ENCODE data around the gene DOLPP1. TPM values are rescaled to one million over a fixed set of nuclear protein-coding genes. Genes with fewer than 3 reads are reported as not detected.

The DOLPP1 gene
- total and polyA plus RNA-seq, 2 of the 8 experiments (the other 6 are each of a cell fraction or from before 2014, with no cell fraction given): 36.0 to 45.3 TPM

- Histone ChIP-seq H4K8ac (ENCODE audit: extremely low read depth, insufficient read depth, low read length) (no peak overlapping the region), H4K5ac (ENCODE audit: insufficient read length, low read depth, low read length) (no peak overlapping the region), H4K20me1 (replicated peaks in 1 of 2; ENCODE audit: control insufficient read depth in 1 of 2, insufficient read depth in 2 of 2, low read length in 2 of 2) (peaks cover 0 to 6% of the 10 kb centered on the region in 2 experiments), H3K4me1 (replicated peaks in 1 of 4; ENCODE audit: control insufficient read depth in 3 of 4, insufficient read depth in 4 of 4, low read length in 3 of 4) (no peaks in the 10 kb centered on the region), H3K9me3 (ENCODE audit: insufficient read depth in 2 of 2, low read depth in 1 of 2, low read length in 1 of 2) (no peaks in the 10 kb centered on the region), H3K18ac (ENCODE audit: extremely low read depth, low read length) (no peak overlapping the region), H2BK5ac (ENCODE audit: low read depth, low read length) (no peak overlapping the region), H2AK5ac (ENCODE audit: low read depth, low read length) (no peak overlapping the region), H3K4me2 (ENCODE audit: insufficient read depth in 1 of 2, low read depth in 2 of 2, low read length in 2 of 2) (no peak overlapping the region), H3K14ac (ENCODE audit: insufficient read length) (no peak overlapping the region), H2BK20ac (ENCODE audit: low read length) (no peak overlapping the region), H3K36me3 (ENCODE audit: control insufficient read depth in 2 of 4, insufficient read depth in 4 of 4, low read length in 3 of 4) (peaks cover 7 to 29% (median 13%) of the 10 kb centered on the region in 4 experiments; a peak in 5 of 8 replicates), H3K4ac (replicated peaks; ENCODE audit: insufficient read length, low read depth, low read length) (no peak overlapping the region), H2AFZ (ENCODE audit: low read length) (no peak overlapping the region), H3K79me2 (ENCODE audit: control insufficient read depth in 1 of 2, insufficient read depth in 2 of 2, low read length in 2 of 2) (peaks cover 3 to 56% of the 10 kb centered on the region in 2 experiments; a peak in 3 of 4 replicates), H3K23ac (ENCODE audit: insufficient read length) (no peak overlapping the region), H2BK15ac (ENCODE audit: low read length) (no peak overlapping the region), H3K56ac (replicated peaks; ENCODE audit: insufficient read length, low read depth, low read length) (no peak overlapping the region), H2BK120ac (replicated peaks; ENCODE audit: low read depth, low read length) (no peak overlapping the region), H4K91ac (replicated peaks; ENCODE audit: insufficient read length, low read length) (no peak overlapping the region), H3K23me2 (ENCODE audit: low read depth, low read length) (no peaks in the 10 kb centered on the region), H3K27ac (ENCODE audit: low read depth, low read length) (no peak overlapping the region), H3K4me3 (ENCODE audit: extremely low read depth in 1 of 4, insufficient read depth in 2 of 4, low read depth in 3 of 4, low read length in 4 of 4) (no peak overlapping the region), H2BK12ac (ENCODE audit: low read depth, low read length) (no peak overlapping the region), H3K79me1 (ENCODE audit: low read depth, low read length) (peaks cover 7% of the 10 kb centered on the region), H3K9ac (replicated peaks in 1 of 4; ENCODE audit: extremely low read depth in 1 of 4, low read depth in 3 of 4, low read length in 3 of 4) (no peak overlapping the region), H3K27me3 (replicated peaks in 1 of 4; ENCODE audit: control insufficient read depth in 3 of 4, extremely low read depth in 1 of 4, insufficient read depth in 3 of 4, low read length in 3 of 4) (no peaks in the 10 kb centered on the region)
- no peak for TF ChIP-seq GABPA (IDR thresholded peaks at IDR 0.05; ENCODE audit: borderline replicate concordance, insufficient read depth, low read length)
- TF ChIP-seq EZH2 (IDR thresholded peaks at IDR 0.05; ENCODE audit: low read depth, low read length, severe bottlenecking): no peak
- no peak for TF ChIP-seq ATF3 (IDR thresholded peaks at IDR 0.05; ENCODE audit: insufficient read depth, low read depth, low read length)
- TF ChIP-seq HDAC2 (IDR thresholded peaks at IDR 0.05; ENCODE audit: borderline replicate concordance in 1 of 2, low read depth in 2 of 2, low read length in 2 of 2): no peak
- TF ChIP-seq POLR2A (IDR thresholded peaks at IDR 0.05; ENCODE audit: control extremely low read depth in 1 of 2, low read depth in 2 of 2, low read length in 2 of 2): no peak
- TF ChIP-seq CHD2 (IDR thresholded peaks at IDR 0.05; ENCODE audit: low read length): no peak
- 87% methylated on average over 4 of the region's 4 CpGs; no CpG with 5 or more reads in 1 of the 2 experiments for WGBS, 2 experiments (ENCODE audit: extremely low coverage in 1 of 2, insufficient coverage in 1 of 2, insufficient read length in 1 of 2, insufficient replicate concordance in 2 of 2, low coverage in 1 of 2, low lambda C conversion rate in 2 of 2, missing lambda C conversion rate in 1 of 2)
- CTCF ChIA-PET (ENCODE audit: partially characterized antibody): interaction anchor here (1.1 to 1.2 kb wide), 2 partner anchors 16 to 495 kb away, joined by 3 read pairs; no protein-coding TSS in a partner anchor
- POLR2A ChIA-PET (ENCODE audit: partially characterized antibody): interaction anchor here (0.7 kb wide), 1 partner anchor 392 kb away, joined by 3 read pairs; no protein-coding TSS in a partner anchor
- FAIRE-seq: no peak
- DNase-seq (ENCODE audit: low read depth in 1 of 2, low spot score in 2 of 2): no peak
These were observed 37.9 kb downstream of the DOLPP1 start for GRCh38 chr9:129118799-129119198.

All from H1 (cell line).